Measurements from ENCODE around the gene PDE11A. TPM values are rescaled to one million over a fixed set of nuclear protein-coding genes. Genes with fewer than 3 reads are reported as not detected.
A peak's percentile ranks its signal among the peaks of the same experiment; 100 is the strongest.

PDE11A gene
- total RNA-seq, 1 donor from 2014 or later, result 0.27 TPM

- H3K27ac Mint-ChIP-seq (ENCODE audit: unreplicated experiment), result no peak overlapping the region
- H3K4me1 Mint-ChIP-seq (ENCODE audit: low read depth, unreplicated experiment), result peaks cover 10% of the 10 kb centered on the region
- TF ChIP-seq CTCF (IDR thresholded peaks at IDR 0.05; ENCODE audit: partially characterized antibody, unreplicated experiment), result no peak
- H3K4me3 Mint-ChIP-seq (ENCODE audit: unreplicated experiment), result no peak overlapping the region
- no peaks in the 10 kb centered on the region for H3K36me3 Mint-ChIP-seq (ENCODE audit: unreplicated experiment)
- H3K27me3 Mint-ChIP-seq (ENCODE audit: unreplicated experiment), result no peaks in the 10 kb centered on the region
- DNase-seq, result no peak
- no peaks in the 10 kb centered on the region for H3K9me3 Mint-ChIP-seq (ENCODE audit: unreplicated experiment)
Observed at GRCh38 chr2:177908182-177908581, 164.4 kb downstream of the PDE11A start.

DNA sequence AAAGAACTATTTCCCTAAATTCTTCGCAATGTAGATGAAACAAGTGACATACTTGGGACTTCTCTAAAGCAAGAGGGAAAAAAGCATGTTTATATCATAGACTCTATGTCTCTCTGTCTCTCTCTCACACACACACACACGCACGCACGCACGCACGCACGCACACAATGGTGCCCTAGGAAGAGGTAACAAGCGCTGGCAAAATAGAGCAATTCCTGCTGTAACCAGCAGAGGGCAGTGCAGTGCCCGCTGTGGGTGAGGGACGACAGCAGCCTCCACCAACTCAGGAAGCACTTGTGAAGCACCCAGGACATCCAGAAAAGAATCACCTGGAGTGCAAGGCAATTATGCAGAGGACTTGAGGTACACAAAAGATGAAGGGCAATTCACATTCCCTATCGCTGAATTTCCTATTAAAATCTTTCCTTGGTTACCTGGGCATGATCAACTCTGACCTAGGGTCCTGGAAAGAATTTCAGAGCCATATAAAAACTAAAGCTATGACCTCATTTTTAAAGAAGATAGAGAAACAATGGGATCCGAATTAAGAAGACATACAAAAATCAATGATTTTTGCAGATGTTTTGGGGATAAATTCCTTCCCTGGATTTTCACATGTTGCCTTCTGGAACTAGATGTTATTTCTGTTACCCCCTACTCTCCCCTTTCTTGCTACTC is 166.4 kb downstream of the PDE11A start:
- Mint-ChIP-seq H3K27ac (ENCODE audit: unreplicated experiment) (no peak overlapping the region), H3K4me3 (ENCODE audit: unreplicated experiment) (no peak overlapping the region), H3K9me3 (ENCODE audit: unreplicated experiment) (no peaks in the 10 kb centered on the region), H3K27me3 (ENCODE audit: unreplicated experiment) (no peaks in the 10 kb centered on the region), H3K36me3 (ENCODE audit: unreplicated experiment) (no peaks in the 10 kb centered on the region), H3K4me1 (ENCODE audit: low read depth, unreplicated experiment) (peaks cover 24% of the 10 kb centered on the region)
- peak; percentile 87 for DNase-seq
- TF ChIP-seq CTCF (IDR thresholded peaks at IDR 0.05; ENCODE audit: partially characterized antibody, unreplicated experiment), result peak; percentile 91

DNA sequence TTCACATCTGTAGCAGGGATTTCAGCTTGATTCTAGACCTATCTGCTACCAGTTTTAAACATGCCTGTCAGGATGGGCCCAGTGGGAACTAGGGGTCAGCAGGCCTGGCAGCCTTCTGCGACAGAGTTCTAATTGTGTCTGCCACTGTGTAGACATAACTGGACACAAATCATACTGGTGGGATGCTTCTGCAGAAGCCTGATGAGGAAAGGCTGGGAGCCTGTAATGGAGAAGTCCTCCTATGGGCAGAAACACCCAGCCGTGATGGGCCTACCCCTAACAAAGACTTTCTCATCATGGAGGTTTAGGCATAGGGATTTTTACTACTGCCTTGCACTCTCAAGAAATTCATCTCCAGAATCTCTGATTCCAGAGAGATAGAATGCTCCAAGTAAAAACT is 166.9 kb downstream of the PDE11A start:
- Mint-ChIP-seq H3K4me1 (ENCODE audit: low read depth, unreplicated experiment) (peaks cover 24% of the 10 kb centered on the region), H3K4me3 (ENCODE audit: unreplicated experiment) (no peak overlapping the region), H3K9me3 (ENCODE audit: unreplicated experiment) (no peaks in the 10 kb centered on the region), H3K27ac (ENCODE audit: unreplicated experiment) (no peak overlapping the region), H3K36me3 (ENCODE audit: unreplicated experiment) (no peaks in the 10 kb centered on the region), H3K27me3 (ENCODE audit: unreplicated experiment) (no peaks in the 10 kb centered on the region)
- no peak for TF ChIP-seq CTCF (IDR thresholded peaks at IDR 0.05; ENCODE audit: partially characterized antibody, unreplicated experiment)
- DNase-seq, result no peak

DNA sequence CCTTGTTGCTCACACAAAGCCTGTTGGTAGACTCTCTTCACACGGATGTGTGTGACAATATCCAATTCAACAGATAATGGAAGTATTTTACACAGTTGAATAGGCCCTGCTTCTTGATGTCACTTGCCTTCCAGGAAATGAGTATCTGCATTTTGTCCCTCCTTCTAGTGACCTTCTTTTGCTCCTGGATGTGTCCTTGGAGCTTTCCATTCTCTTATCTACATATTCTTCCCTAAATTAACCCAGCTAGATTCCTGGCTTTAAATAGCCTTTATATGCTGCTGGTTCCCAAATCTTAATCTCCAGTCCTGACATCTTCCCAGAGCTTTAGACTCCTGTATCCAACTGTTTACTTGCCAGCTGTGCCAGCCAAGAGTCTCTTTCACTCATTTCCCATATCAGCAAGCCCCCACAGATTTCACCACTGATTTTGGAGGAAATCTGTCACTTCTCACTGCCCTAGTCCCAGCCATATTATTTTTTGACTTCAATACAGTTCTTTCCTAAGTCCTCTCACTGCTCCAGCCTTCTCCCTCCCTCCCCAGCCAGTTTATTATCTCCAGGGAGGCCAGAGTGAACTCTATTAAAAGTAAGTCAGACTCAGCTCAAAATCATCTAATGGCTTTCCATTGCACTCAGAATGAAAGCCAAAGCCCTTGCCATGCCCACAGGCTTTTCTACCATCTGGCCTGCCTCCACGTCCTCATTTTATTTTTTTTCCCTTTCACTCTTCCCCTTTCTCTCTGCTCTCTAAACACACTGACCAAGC is 170.0 kb downstream of the PDE11A start:
- no peaks in the 10 kb centered on the region for H3K36me3 Mint-ChIP-seq (ENCODE audit: unreplicated experiment)
- TF ChIP-seq CTCF (IDR thresholded peaks at IDR 0.05; ENCODE audit: partially characterized antibody, unreplicated experiment), result no peak
- H3K9me3 Mint-ChIP-seq (ENCODE audit: unreplicated experiment), result no peaks in the 10 kb centered on the region
- peak overlapping the region; percentile 57 for H3K4me3 Mint-ChIP-seq (ENCODE audit: unreplicated experiment)
- no peak for DNase-seq
- H3K4me1 Mint-ChIP-seq (ENCODE audit: low read depth, unreplicated experiment), result peaks cover 20% of the 10 kb centered on the region
- no peaks in the 10 kb centered on the region for H3K27me3 Mint-ChIP-seq (ENCODE audit: unreplicated experiment)
- peak overlapping the region; percentile 79 for H3K27ac Mint-ChIP-seq (ENCODE audit: unreplicated experiment)

- Mint-ChIP-seq H3K4me3 (ENCODE audit: unreplicated experiment) (no peak overlapping the region), H3K9me3 (ENCODE audit: unreplicated experiment) (no peaks in the 10 kb centered on the region), H3K27me3 (ENCODE audit: unreplicated experiment) (no peaks in the 10 kb centered on the region), H3K4me1 (ENCODE audit: low read depth, unreplicated experiment) (peaks cover 20% of the 10 kb centered on the region), H3K36me3 (ENCODE audit: unreplicated experiment) (no peaks in the 10 kb centered on the region), H3K27ac (ENCODE audit: unreplicated experiment) (no peak overlapping the region)
- no peak for TF ChIP-seq CTCF (IDR thresholded peaks at IDR 0.05; ENCODE audit: partially characterized antibody, unreplicated experiment)
- no peak for DNase-seq
Observed at GRCh38 chr2:177900082-177900481, 172.5 kb downstream of the PDE11A start.
